ENCODE data around the gene CFAP141.

The CFAP141 gene

GRCh38 chr1:154223621-154224020 lies 17.5 kb upstream of the CFAP141 start:
- Histone ChIP-seq H3K4me1 (ENCODE audit: control insufficient read depth, insufficient read depth, low read length) (peaks cover 27% of the 10 kb centered on the region), H3K36me3 (ENCODE audit: control insufficient read depth in 2 of 2, insufficient read depth in 2 of 2, low read length in 2 of 2) (peaks cover 4 to 11% of the 10 kb centered on the region in 2 donors), H3K27ac (ENCODE audit: low read length) (no peak overlapping the region), H3K27me3 (ENCODE audit: control insufficient read depth in 1 of 2, insufficient read depth in 2 of 2, low read length in 2 of 2) (no peaks in the 10 kb centered on the region), H3K9ac (ENCODE audit: low read length in 2 of 2) (no peak overlapping the region), H3K4me3 (ENCODE audit: low read length in 2 of 2) (no peak overlapping the region), H3K9me3 (ENCODE audit: control insufficient read depth in 2 of 2, low read length in 2 of 2) (no peaks in the 10 kb centered on the region)

- Histone ChIP-seq H3K27ac (ENCODE audit: low read length) (no peak overlapping the region), H3K36me3 (ENCODE audit: control insufficient read depth in 2 of 2, insufficient read depth in 2 of 2, low read length in 2 of 2) (peaks cover 4 to 9% of the 10 kb centered on the region in 2 donors), H3K9ac (ENCODE audit: low read length in 2 of 2) (no peak overlapping the region), H3K9me3 (ENCODE audit: control insufficient read depth in 2 of 2, low read length in 2 of 2) (no peaks in the 10 kb centered on the region), H3K4me3 (ENCODE audit: low read length in 2 of 2) (no peak overlapping the region), H3K4me1 (ENCODE audit: control insufficient read depth, insufficient read depth, low read length) (peaks cover 30% of the 10 kb centered on the region), H3K27me3 (ENCODE audit: control insufficient read depth in 1 of 2, insufficient read depth in 2 of 2, low read length in 2 of 2) (no peaks in the 10 kb centered on the region)
Observed at GRCh38 chr1:154222918-154223317, 16.8 kb upstream of the CFAP141 start.

- Histone ChIP-seq H3K9me3 (ENCODE audit: control insufficient read depth in 2 of 2, low read length in 2 of 2) (no peaks in the 10 kb centered on the region), H3K4me1 (ENCODE audit: control insufficient read depth, insufficient read depth, low read length) (peaks cover 30% of the 10 kb centered on the region), H3K36me3 (ENCODE audit: control insufficient read depth in 2 of 2, insufficient read depth in 2 of 2, low read length in 2 of 2) (peaks cover 4 to 12% of the 10 kb centered on the region in 2 donors), H3K4me3 (ENCODE audit: low read length in 2 of 2) (peak overlapping the region; percentile 91 to 99), H3K27ac (ENCODE audit: low read length) (no peak overlapping the region), H3K9ac (ENCODE audit: low read length in 2 of 2) (peak overlapping the region in 1 of 2 donors; percentile 96), H3K27me3 (ENCODE audit: control insufficient read depth in 1 of 2, insufficient read depth in 2 of 2, low read length in 2 of 2) (no peaks in the 10 kb centered on the region)
Observed at GRCh38 chr1:154222518-154222917, 16.4 kb upstream of the CFAP141 start.

GRCh38 chr1:154221278-154222001 lies 15.3 kb upstream of the CFAP141 start:
- Histone ChIP-seq H3K27ac (ENCODE audit: low read length) (peak overlapping the region; percentile 95), H3K4me3 (ENCODE audit: low read length in 2 of 2) (peak overlapping the region; percentile 91 to 99), H3K4me1 (ENCODE audit: control insufficient read depth, insufficient read depth, low read length) (peaks cover 30% of the 10 kb centered on the region), H3K9me3 (ENCODE audit: control insufficient read depth in 2 of 2, low read length in 2 of 2) (no peaks in the 10 kb centered on the region), H3K36me3 (ENCODE audit: control insufficient read depth in 2 of 2, insufficient read depth in 2 of 2, low read length in 2 of 2) (peaks cover 7 to 12% of the 10 kb centered on the region in 2 donors), H3K9ac (ENCODE audit: low read length in 2 of 2) (peak overlapping the region; percentile 94 to 96), H3K27me3 (ENCODE audit: control insufficient read depth in 1 of 2, insufficient read depth in 2 of 2, low read length in 2 of 2) (no peaks in the 10 kb centered on the region)

GRCh38 chr1:154220970-154221277 lies 14.8 kb upstream of the CFAP141 start:
- Histone ChIP-seq H3K27me3 (ENCODE audit: control insufficient read depth in 1 of 2, insufficient read depth in 2 of 2, low read length in 2 of 2) (no peaks in the 10 kb centered on the region), H3K9ac (ENCODE audit: low read length in 2 of 2) (peak overlapping the region; percentile 94 to 96), H3K9me3 (ENCODE audit: control insufficient read depth in 2 of 2, low read length in 2 of 2) (no peaks in the 10 kb centered on the region), H3K27ac (ENCODE audit: low read length) (peak overlapping the region; percentile 95), H3K4me3 (ENCODE audit: low read length in 2 of 2) (peak overlapping the region; percentile 91 to 99), H3K4me1 (ENCODE audit: control insufficient read depth, insufficient read depth, low read length) (peaks cover 30% of the 10 kb centered on the region), H3K36me3 (ENCODE audit: control insufficient read depth in 2 of 2, insufficient read depth in 2 of 2, low read length in 2 of 2) (peaks cover 7 to 12% of the 10 kb centered on the region in 2 donors)

GRCh38 chr1:154220071-154220969 lies 14.2 kb upstream of the CFAP141 start, which contains the start of gene UBAP2L:
Gene UBAP2L, plus strand, starts transcription at chr1:154220955. Its CDS starts 4,169 bp downstream, at chr1:154225124.
- Histone ChIP-seq H3K27ac (ENCODE audit: low read length) (peak within 1 kb of the TSS; percentile 99), H3K4me1 (ENCODE audit: control insufficient read depth, insufficient read depth, low read length) (peaks cover 30% of the 10 kb centered on the region), H3K9me3 (ENCODE audit: control insufficient read depth in 2 of 2, low read length in 2 of 2) (no peaks in the 10 kb centered on the region), H3K4me3 (ENCODE audit: low read length in 2 of 2) (peak within 1 kb of the TSS; percentile 93 to 99), H3K36me3 (ENCODE audit: control insufficient read depth in 2 of 2, insufficient read depth in 2 of 2, low read length in 2 of 2) (peaks cover 7 to 12% of the 10 kb centered on the region in 2 donors), H3K9ac (ENCODE audit: low read length in 2 of 2) (peak within 1 kb of the TSS; percentile 100), H3K27me3 (ENCODE audit: control insufficient read depth in 1 of 2, insufficient read depth in 2 of 2, low read length in 2 of 2) (no peaks in the 10 kb centered on the region)

- H3K4me1 ChIP-seq (ENCODE audit: control insufficient read depth, insufficient read depth, low read length) = peaks cover 26% of the 10 kb centered on the region
- H3K9me3 ChIP-seq (ENCODE audit: control insufficient read depth in 2 of 2, low read length in 2 of 2) = no peaks in the 10 kb centered on the region
- peak overlapping the region; percentile 99 for H3K27ac ChIP-seq (ENCODE audit: low read length)
- peaks cover 7 to 9% of the 10 kb centered on the region in 2 donors for H3K36me3 ChIP-seq (ENCODE audit: control insufficient read depth in 2 of 2, insufficient read depth in 2 of 2, low read length in 2 of 2)
- no peaks in the 10 kb centered on the region for H3K27me3 ChIP-seq (ENCODE audit: control insufficient read depth in 1 of 2, insufficient read depth in 2 of 2, low read length in 2 of 2)
- H3K9ac ChIP-seq (ENCODE audit: low read length in 2 of 2) = peak overlapping the region; percentile 100
- H3K4me3 ChIP-seq (ENCODE audit: low read length in 2 of 2) = peak overlapping the region; percentile 93 to 99
Observed at GRCh38 chr1:154219541-154219940, 13.4 kb upstream of the CFAP141 start.

- Histone ChIP-seq H3K9me3 (ENCODE audit: control insufficient read depth in 2 of 2, low read length in 2 of 2) (no peaks in the 10 kb centered on the region), H3K4me1 (ENCODE audit: control insufficient read depth, insufficient read depth, low read length) (peaks cover 26% of the 10 kb centered on the region), H3K4me3 (ENCODE audit: low read length in 2 of 2) (peak overlapping the region; percentile 93 to 99), H3K36me3 (ENCODE audit: control insufficient read depth in 2 of 2, insufficient read depth in 2 of 2, low read length in 2 of 2) (peaks cover 16 to 17% of the 10 kb centered on the region in 2 donors), H3K9ac (ENCODE audit: low read length in 2 of 2) (no peak overlapping the region), H3K27me3 (ENCODE audit: control insufficient read depth in 1 of 2, insufficient read depth in 2 of 2, low read length in 2 of 2) (no peaks in the 10 kb centered on the region), H3K27ac (ENCODE audit: low read length) (no peak overlapping the region)
Observed at GRCh38 chr1:154218545-154218944, 12.4 kb upstream of the CFAP141 start.

GRCh38 chr1:154213274-154213673 lies 7.1 kb upstream of the CFAP141 start:
- Histone ChIP-seq H3K27me3 (ENCODE audit: control insufficient read depth in 1 of 2, insufficient read depth in 2 of 2, low read length in 2 of 2) (no peaks in the 10 kb centered on the region), H3K4me3 (ENCODE audit: low read length in 2 of 2) (no peak overlapping the region), H3K36me3 (ENCODE audit: control insufficient read depth in 2 of 2, insufficient read depth in 2 of 2, low read length in 2 of 2) (peaks cover 43% of the 10 kb centered on the region in 2 donors), H3K27ac (ENCODE audit: low read length) (no peak overlapping the region), H3K4me1 (ENCODE audit: control insufficient read depth, insufficient read depth, low read length) (no peaks in the 10 kb centered on the region), H3K9ac (ENCODE audit: low read length in 2 of 2) (no peak overlapping the region), H3K9me3 (ENCODE audit: control insufficient read depth in 2 of 2, low read length in 2 of 2) (no peaks in the 10 kb centered on the region)

GRCh38 chr1:154212083-154212482 lies 6.0 kb upstream of the CFAP141 start:
- Histone ChIP-seq H3K4me3 (ENCODE audit: low read length in 2 of 2) (no peak overlapping the region), H3K9me3 (ENCODE audit: control insufficient read depth in 2 of 2, low read length in 2 of 2) (no peaks in the 10 kb centered on the region), H3K27me3 (ENCODE audit: control insufficient read depth in 1 of 2, insufficient read depth in 2 of 2, low read length in 2 of 2) (no peaks in the 10 kb centered on the region), H3K36me3 (ENCODE audit: control insufficient read depth in 2 of 2, insufficient read depth in 2 of 2, low read length in 2 of 2) (peaks cover 43 to 44% of the 10 kb centered on the region in 2 donors), H3K27ac (ENCODE audit: low read length) (no peak overlapping the region), H3K9ac (ENCODE audit: low read length in 2 of 2) (no peak overlapping the region), H3K4me1 (ENCODE audit: control insufficient read depth, insufficient read depth, low read length) (no peaks in the 10 kb centered on the region)
